ENCODE results near the gene ADRM1.

The ADRM1 gene

GRCh38 chr20:62262064-62262463 lies 40.7 kb upstream of the ADRM1 start:
- Histone ChIP-seq H3K27me3 (ENCODE audit: insufficient read depth, low read length) (no peaks in the 10 kb centered on the region), H3K27ac (ENCODE audit: low read depth, low read length, poor library complexity, severe bottlenecking) (no peak overlapping the region), H3K4me1 (ENCODE audit: insufficient read depth, low read length, severe bottlenecking) (no peaks in the 10 kb centered on the region), H2AFZ (ENCODE audit: low read length) (no peak overlapping the region), H3K9me2 (ENCODE audit: low read depth, low read length) (no peaks in the 10 kb centered on the region), H4K20me1 (ENCODE audit: insufficient read depth, low read length) (no peaks in the 10 kb centered on the region), H3K4me3 (ENCODE audit: low read depth, low read length, poor library complexity, severe bottlenecking) (no peak overlapping the region), H3K36me3 (ENCODE audit: insufficient read depth, low read length) (peaks cover 50% of the 10 kb centered on the region), H3K9ac (ENCODE audit: low read length) (no peak overlapping the region), H3K9me3 (ENCODE audit: low read length) (peaks cover 3% of the 10 kb centered on the region; the same call in 1 of the 2 replicates), H3K4me2 (ENCODE audit: low read length) (no peak overlapping the region), H3F3A (ENCODE audit: insufficient read depth, low read length) (no peaks in the 10 kb centered on the region), H3K79me2 (ENCODE audit: insufficient read depth, low read length) (no peaks in the 10 kb centered on the region)
- TF ChIP-seq, protein P1, sequence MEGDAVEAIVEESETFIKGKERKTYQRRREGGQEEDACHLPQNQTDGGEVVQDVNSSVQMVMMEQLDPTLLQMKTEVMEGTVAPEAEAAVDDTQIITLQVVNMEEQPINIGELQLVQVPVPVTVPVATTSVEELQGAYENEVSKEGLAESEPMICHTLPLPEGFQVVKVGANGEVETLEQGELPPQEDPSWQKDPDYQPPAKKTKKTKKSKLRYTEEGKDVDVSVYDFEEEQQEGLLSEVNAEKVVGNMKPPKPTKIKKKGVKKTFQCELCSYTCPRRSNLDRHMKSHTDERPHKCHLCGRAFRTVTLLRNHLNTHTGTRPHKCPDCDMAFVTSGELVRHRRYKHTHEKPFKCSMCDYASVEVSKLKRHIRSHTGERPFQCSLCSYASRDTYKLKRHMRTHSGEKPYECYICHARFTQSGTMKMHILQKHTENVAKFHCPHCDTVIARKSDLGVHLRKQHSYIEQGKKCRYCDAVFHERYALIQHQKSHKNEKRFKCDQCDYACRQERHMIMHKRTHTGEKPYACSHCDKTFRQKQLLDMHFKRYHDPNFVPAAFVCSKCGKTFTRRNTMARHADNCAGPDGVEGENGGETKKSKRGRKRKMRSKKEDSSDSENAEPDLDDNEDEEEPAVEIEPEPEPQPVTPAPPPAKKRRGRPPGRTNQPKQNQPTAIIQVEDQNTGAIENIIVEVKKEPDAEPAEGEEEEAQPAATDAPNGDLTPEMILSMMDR (IDR thresholded peaks at IDR 0.05; ENCODE audit: low read length): no peak
- TF ChIP-seq EZH2 (IDR thresholded peaks at IDR 0.05; ENCODE audit: borderline replicate concordance, low read length): no peak

DNA sequence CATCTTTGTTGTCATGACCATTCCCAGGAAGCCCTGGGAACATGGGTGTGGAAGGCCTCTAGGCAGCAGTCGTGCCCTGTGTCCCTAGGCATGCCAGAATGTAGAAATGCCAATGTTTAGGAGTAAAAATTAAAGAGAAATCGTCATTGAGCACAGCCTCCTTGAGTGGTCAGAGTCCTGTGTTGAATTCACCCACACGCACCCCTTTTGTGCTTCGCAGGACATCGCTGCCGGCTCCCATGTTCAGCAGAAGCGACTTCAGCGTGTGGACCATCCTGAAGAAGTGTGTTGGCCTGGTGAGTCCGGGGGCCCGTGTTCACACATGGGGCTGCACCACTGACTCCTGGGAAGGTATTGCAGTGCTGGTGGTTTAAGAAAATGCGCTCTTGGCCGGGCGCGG lies 39.4 kb upstream of the ADRM1 start:
- Histone ChIP-seq H3K4me3 (ENCODE audit: low read depth, low read length, poor library complexity, severe bottlenecking) (no peak overlapping the region), H3K79me2 (ENCODE audit: insufficient read depth, low read length) (no peaks in the 10 kb centered on the region), H3K27me3 (ENCODE audit: insufficient read depth, low read length) (no peaks in the 10 kb centered on the region), H3K27ac (ENCODE audit: low read depth, low read length, poor library complexity, severe bottlenecking) (no peak overlapping the region), H3K9me3 (ENCODE audit: low read length) (peaks cover 3% of the 10 kb centered on the region; the same call in 1 of the 2 replicates), H3K9me2 (ENCODE audit: low read depth, low read length) (no peaks in the 10 kb centered on the region), H3F3A (ENCODE audit: insufficient read depth, low read length) (no peaks in the 10 kb centered on the region), H4K20me1 (ENCODE audit: insufficient read depth, low read length) (no peaks in the 10 kb centered on the region), H3K9ac (ENCODE audit: low read length) (no peak overlapping the region), H2AFZ (ENCODE audit: low read length) (no peak overlapping the region), H3K36me3 (ENCODE audit: insufficient read depth, low read length) (peaks cover 48% of the 10 kb centered on the region), H3K4me1 (ENCODE audit: insufficient read depth, low read length, severe bottlenecking) (no peaks in the 10 kb centered on the region), H3K4me2 (ENCODE audit: low read length) (no peak overlapping the region)
- TF ChIP-seq, protein P1 (IDR thresholded peaks at IDR 0.05; ENCODE audit: low read length): no peak
- TF ChIP-seq EZH2 (IDR thresholded peaks at IDR 0.05; ENCODE audit: borderline replicate concordance, low read length): no peak

GRCh38 chr20:62265365-62265764 lies 37.4 kb upstream of the ADRM1 start:
- no peaks in the 10 kb centered on the region for H3K4me1 ChIP-seq (ENCODE audit: insufficient read depth, low read length, severe bottlenecking)
- H2AFZ ChIP-seq (ENCODE audit: low read length): no peak overlapping the region
- no peak overlapping the region for H3K4me2 ChIP-seq (ENCODE audit: low read length)
- TF ChIP-seq, protein P1 (IDR thresholded peaks at IDR 0.05; ENCODE audit: low read length): no peak
- no peak for TF ChIP-seq EZH2 (IDR thresholded peaks at IDR 0.05; ENCODE audit: borderline replicate concordance, low read length)
- no peaks in the 10 kb centered on the region for H3F3A ChIP-seq (ENCODE audit: insufficient read depth, low read length)
- H4K20me1 ChIP-seq (ENCODE audit: insufficient read depth, low read length): no peaks in the 10 kb centered on the region
- H3K27me3 ChIP-seq (ENCODE audit: insufficient read depth, low read length): no peaks in the 10 kb centered on the region
- H3K9me2 ChIP-seq (ENCODE audit: low read depth, low read length): no peaks in the 10 kb centered on the region
- H3K9me3 ChIP-seq (ENCODE audit: low read length): peaks cover 3% of the 10 kb centered on the region; the same call in 1 of the 2 replicates
- H3K27ac ChIP-seq (ENCODE audit: low read depth, low read length, poor library complexity, severe bottlenecking): no peak overlapping the region
- no peak overlapping the region for H3K9ac ChIP-seq (ENCODE audit: low read length)
- no peaks in the 10 kb centered on the region for H3K79me2 ChIP-seq (ENCODE audit: insufficient read depth, low read length)
- H3K36me3 ChIP-seq (ENCODE audit: insufficient read depth, low read length): peaks cover 45% of the 10 kb centered on the region
- H3K4me3 ChIP-seq (ENCODE audit: low read depth, low read length, poor library complexity, severe bottlenecking): no peak overlapping the region
